Breast epithelium (tissue), 3 donors: ENCODE results near the gene ING5.
A peak's percentile ranks its signal among the peaks of the same experiment; 100 is the strongest.

ENCODE experiments used
- CTCF ChIP-seq, 3 donors: fragments of 450-650 bp; IDR thresholded peaks; one replicate each; pipeline ENCODE4 v1.5.1; 2016 to 2017; ENCODE audit warnings: antibody characterized with exemption in 3 of 3, mild to moderate bottlenecking in 3 of 3, moderate library complexity in 3 of 3
- POLR2A ChIP-seq: fragments of 450-650 bp; IDR thresholded peaks from one replicate; pipeline ENCODE4 v1.6.1; 2016; ENCODE audit warnings: antibody characterized with exemption, mild to moderate bottlenecking, moderate library complexity
- POLR2AphosphoS5 ChIP-seq, 3 donors: sonication (generic); formaldehyde crosslinking; IDR thresholded peaks; one replicate each; pipeline ENCODE4 v1.6.1; 2017; ENCODE audit warnings: antibody characterized with exemption in 3 of 3

GRCh38 chr2:241701399-241702154 lies at the start of gene ING5:
- TF ChIP-seq POLR2A (no peak), CTCF (IDR thresholded peaks at IDR 0.05) (peak in 1 of 3 donors; percentile 32), POLR2AphosphoS5 (IDR thresholded peaks at IDR 0.05) (peak; percentile 37 to 59 (median 55))
